H1 (cell line): ENCODE measurements around the gene FAM241A. TPM values are rescaled to one million over a fixed set of nuclear protein-coding genes. Genes with fewer than 3 reads are reported as not detected.

Experiments used
- BACH1 ChIP-seq: IDR thresholded peaks from 2 replicates; pipeline ENCODE4 v1.6.1; 2012; ENCODE audit warnings: low read length, improper control_type of control experiment
- CEBPB ChIP-seq: IDR thresholded peaks from 2 replicates; pipeline ENCODE4 v1.6.1; 2012; ENCODE audit warnings: low read depth, low read length
- CHD1 ChIP-seq: IDR thresholded peaks from 2 replicates; pipeline ENCODE4 v1.6.1; 2012; ENCODE audit warnings: low read depth, low read length, improper control_type of control experiment
- EZH2 ChIP-seq: fragments of 200-600 bp; sonication (generic); IDR thresholded peaks from 2 replicates; pipeline ENCODE4 v1.7.1; 2012; ENCODE audit warnings: low read depth, mild to moderate bottlenecking, moderate library complexity, low read length, inconsistent platforms; ENCODE audit not compliant: severe bottlenecking
- FOSL1 ChIP-seq: IDR thresholded peaks from 2 replicates; pipeline ENCODE4 v1.6.1; 2011; ENCODE audit warnings: mild to moderate bottlenecking, low read depth, low read length, moderate library complexity; ENCODE audit not compliant: insufficient read depth
- HDAC2 ChIP-seq, 2 experiments: fragments of 300-600 bp in 1 of 2; sonication (generic) in 1 of 2; IDR thresholded peaks; 2 replicates each; pipeline ENCODE4 v1.6.1; 2011 to 2012; ENCODE audit warnings: low read depth in 2 of 2, low read length in 2 of 2, mild to moderate bottlenecking in 2 of 2, moderate library complexity in 2 of 2, borderline replicate concordance in 1 of 2, inconsistent platforms in 1 of 2
- HDAC6 ChIP-seq: IDR thresholded peaks from one replicate; pipeline ENCODE4 v1.7.1; 2012; ENCODE audit warnings: low read depth, mild to moderate bottlenecking, inconsistent platforms, low read length, moderate library complexity
- JUND ChIP-seq: IDR thresholded peaks from 2 replicates; pipeline ENCODE4 v1.6.1; 2011; ENCODE audit warnings: mild to moderate bottlenecking, improper control_type of control experiment, low read length
- KDM1A ChIP-seq: fragments of 200-600, 300-600 bp; sonication (generic); IDR thresholded peaks from 2 replicates; pipeline ENCODE4 v1.7.1; 2016; ENCODE audit warnings: mild to moderate bottlenecking, low read length, borderline replicate concordance
- RFX5 ChIP-seq: IDR thresholded peaks from 2 replicates; pipeline ENCODE4 v1.6.1; 2011; ENCODE audit warnings: low read depth, low read length, improper control_type of control experiment, borderline replicate concordance
- SAP30 ChIP-seq: fragments of 300-600 bp; sonication (generic); IDR thresholded peaks from 2 replicates; pipeline ENCODE4 v1.7.1; 2012; ENCODE audit warnings: low read length, moderate library complexity, mild to moderate bottlenecking, inconsistent platforms; ENCODE audit not compliant: insufficient read depth, insufficient replicate concordance
- SUZ12 ChIP-seq: fragments of 200-600 bp; sonication (generic); IDR thresholded peaks from 2 replicates; pipeline ENCODE4 v1.6.1; 2012; ENCODE audit warnings: mild to moderate bottlenecking, inconsistent platforms, low read length, moderate library complexity, mixed read lengths
- TAF1 ChIP-seq: IDR thresholded peaks from 2 replicates; pipeline ENCODE4 v1.6.1; 2011; ENCODE audit warnings: mild to moderate bottlenecking, low read depth, low read length
- TAF7 ChIP-seq: optimal IDR thresholded peaks from 2 replicates; pipeline ENCODE3; 2011; ENCODE audit warnings: low read depth, mild to moderate bottlenecking, inconsistent platforms, low read length, moderate library complexity, borderline replicate concordance
- TEAD4 ChIP-seq: IDR thresholded peaks from 2 replicates; pipeline ENCODE4 v1.6.1; 2012; ENCODE audit warnings: low read depth, low read length, inconsistent platforms, mixed read lengths
- YY1 ChIP-seq: IDR thresholded peaks from 2 replicates; pipeline ENCODE4 v1.6.1; 2011; ENCODE audit warnings: low read depth, mild to moderate bottlenecking, low read length
- polyA plus RNA-seq, 7 experiments: library from polyadenylated mRNA; depleted of rRNA in 3 of 7; stranded (reverse) in 5 of 7; unstranded in 2 of 7; fragments of >200 nt in 5 of 7; fragments of 200-250 nt in 2 of 7; gene quantifications; 1 replicate in 5 of 7; 2 replicates in 1 of 7; 4 replicates in 1 of 7; pipeline versions ENCODE4 v1.2.1 to v1.2.3, GENCODE V29; 2011 to 2013; ENCODE audit warnings: missing spikeins in 2 of 7, mixed read lengths in 2 of 7
- total RNA-seq: library from RNA; stranded (reverse); fragmentation: NEBNext Ultra II Directional; extraction: Animal tissue kit (Norgen Biotek cat#: 25700); gene quantifications from 2 replicates; pipeline ENCODE4 v1.2.1, GENCODE V29; 2021
- TF ChIP-seq, protein P1 (sequence below), 3 experiments: IDR thresholded peaks; 1 replicate in 2 of 3; 2 replicates in 1 of 3; pipeline versions ENCODE4 v1.5.1 to v1.6.1; 2011; ENCODE audit warnings: low read length in 3 of 3, mild to moderate bottlenecking in 3 of 3, inconsistent platforms in 2 of 3, low read depth in 1 of 3, moderate library complexity in 1 of 3; ENCODE audit not compliant: insufficient read depth in 1 of 3; ENCODE audit errors: control extremely low read depth in 1 of 3
- TF ChIP-seq, protein P2 (sequence below): IDR thresholded peaks from 2 replicates; pipeline ENCODE4 v1.6.1; 2011; ENCODE audit warnings: low read depth, mild to moderate bottlenecking, low read length; ENCODE audit not compliant: insufficient read depth
- TF ChIP-seq, protein P3 (sequence below): IDR thresholded peaks from 2 replicates; pipeline ENCODE4 v1.6.1; 2012; ENCODE audit warnings: inconsistent platforms

The FAM241A gene
- total and polyA plus RNA-seq, 2 of the 8 experiments (the other 6 are each of a cell fraction or from before 2014, with no cell fraction given) = 0.20 to 0.73 TPM

DNA sequence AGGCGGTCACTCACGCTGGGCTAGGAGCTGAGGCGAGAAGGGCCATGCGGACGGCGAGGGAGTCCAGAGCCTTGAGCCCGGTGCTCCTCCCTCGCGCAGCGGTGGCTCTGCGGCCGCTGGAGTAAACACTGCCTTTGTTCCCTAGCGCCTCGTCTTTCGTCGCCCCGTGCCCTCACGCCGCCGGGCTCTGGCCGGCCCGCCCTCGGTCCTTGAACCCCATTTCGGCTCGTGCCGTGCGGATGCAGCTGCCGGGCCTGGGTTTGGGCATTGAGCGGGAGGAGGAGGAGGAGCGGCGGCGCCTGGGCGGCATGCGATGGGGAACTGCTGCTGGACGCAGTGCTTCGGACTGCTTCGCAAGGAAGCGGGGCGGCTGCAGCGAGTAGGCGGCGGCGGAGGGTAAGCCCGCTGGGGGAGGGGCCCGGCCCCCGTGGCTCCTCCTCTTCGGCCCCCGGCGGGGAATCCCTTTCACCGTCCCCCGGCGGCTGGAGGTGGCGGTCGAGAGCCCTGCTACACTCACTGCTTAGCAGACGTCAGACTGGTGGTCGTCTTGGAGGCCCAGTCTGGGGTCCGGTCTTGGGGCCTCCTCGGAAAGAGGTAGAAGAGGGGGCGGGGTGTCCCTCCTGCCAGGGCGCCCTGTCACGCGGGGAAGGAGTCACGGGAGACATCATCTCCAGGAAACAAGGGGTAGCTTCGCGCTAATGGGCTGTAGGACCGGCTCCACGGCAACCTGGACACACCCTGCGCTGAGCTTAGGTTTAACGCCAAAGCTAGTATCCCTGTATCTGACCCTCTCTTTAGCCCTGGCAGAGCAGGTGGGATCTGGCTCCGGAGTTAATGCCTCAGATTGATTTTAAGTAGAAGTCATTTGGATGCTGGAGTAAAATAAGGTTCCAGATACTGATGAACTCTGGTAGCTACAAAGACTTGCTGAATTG lies 86.8 kb downstream of the FAM241A start, which contains the start of gene AP1AR (continued):
- TF ChIP-seq, protein P1, sequence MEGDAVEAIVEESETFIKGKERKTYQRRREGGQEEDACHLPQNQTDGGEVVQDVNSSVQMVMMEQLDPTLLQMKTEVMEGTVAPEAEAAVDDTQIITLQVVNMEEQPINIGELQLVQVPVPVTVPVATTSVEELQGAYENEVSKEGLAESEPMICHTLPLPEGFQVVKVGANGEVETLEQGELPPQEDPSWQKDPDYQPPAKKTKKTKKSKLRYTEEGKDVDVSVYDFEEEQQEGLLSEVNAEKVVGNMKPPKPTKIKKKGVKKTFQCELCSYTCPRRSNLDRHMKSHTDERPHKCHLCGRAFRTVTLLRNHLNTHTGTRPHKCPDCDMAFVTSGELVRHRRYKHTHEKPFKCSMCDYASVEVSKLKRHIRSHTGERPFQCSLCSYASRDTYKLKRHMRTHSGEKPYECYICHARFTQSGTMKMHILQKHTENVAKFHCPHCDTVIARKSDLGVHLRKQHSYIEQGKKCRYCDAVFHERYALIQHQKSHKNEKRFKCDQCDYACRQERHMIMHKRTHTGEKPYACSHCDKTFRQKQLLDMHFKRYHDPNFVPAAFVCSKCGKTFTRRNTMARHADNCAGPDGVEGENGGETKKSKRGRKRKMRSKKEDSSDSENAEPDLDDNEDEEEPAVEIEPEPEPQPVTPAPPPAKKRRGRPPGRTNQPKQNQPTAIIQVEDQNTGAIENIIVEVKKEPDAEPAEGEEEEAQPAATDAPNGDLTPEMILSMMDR (IDR thresholded peaks at IDR 0.05; ENCODE audit: control extremely low read depth in 1 of 3, insufficient read depth in 1 of 3, low read depth in 1 of 3, low read length in 3 of 3) = peak; percentile 41 to 63 (median 41); a peak in 3 of 4 replicates
- no peak for TF ChIP-seq EZH2
- TF ChIP-seq TAF7 = peak; percentile 77
- TF ChIP-seq CEBPB = no peak
- TF ChIP-seq, protein P2, sequence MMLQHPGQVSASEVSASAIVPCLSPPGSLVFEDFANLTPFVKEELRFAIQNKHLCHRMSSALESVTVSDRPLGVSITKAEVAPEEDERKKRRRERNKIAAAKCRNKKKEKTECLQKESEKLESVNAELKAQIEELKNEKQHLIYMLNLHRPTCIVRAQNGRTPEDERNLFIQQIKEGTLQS = no peak
- no peak for TF ChIP-seq HDAC6
- TF ChIP-seq JUND = peak; percentile 9; the same call in 1 of the 2 replicates
- 0 out of 4 replicates have a peak, but pooled peaks of 1 of the 2 experiments have one; percentile 38 for TF ChIP-seq HDAC2 (IDR thresholded peaks at IDR 0.05; ENCODE audit: borderline replicate concordance in 1 of 2, low read depth in 2 of 2, low read length in 2 of 2)
- TF ChIP-seq BACH1 = no peak; the same call in 1 of the 2 replicates
- TF ChIP-seq SUZ12 = no peak
- no peak for TF ChIP-seq RFX5
- TF ChIP-seq YY1 = no peak
- TF ChIP-seq TEAD4 = 0 out of 2 replicates have a peak, but pooled peaks have one; percentile 2
- no peak for TF ChIP-seq CHD1
- TF ChIP-seq FOSL1 = no peak
- peak; percentile 49 for TF ChIP-seq SAP30
- TF ChIP-seq KDM1A = no peak
- peak; percentile 93 for TF ChIP-seq TAF1
- TF ChIP-seq, protein P3, sequence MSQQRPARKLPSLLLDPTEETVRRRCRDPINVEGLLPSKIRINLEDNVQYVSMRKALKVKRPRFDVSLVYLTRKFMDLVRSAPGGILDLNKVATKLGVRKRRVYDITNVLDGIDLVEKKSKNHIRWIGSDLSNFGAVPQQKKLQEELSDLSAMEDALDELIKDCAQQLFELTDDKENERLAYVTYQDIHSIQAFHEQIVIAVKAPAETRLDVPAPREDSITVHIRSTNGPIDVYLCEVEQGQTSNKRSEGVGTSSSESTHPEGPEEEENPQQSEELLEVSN = peak; percentile 64; the same call in 1 of the 2 replicates
